ENCODE data around the gene NF2.
"Not testable (repeated sequence)": the region's sequence is repeated elsewhere in the genome, so short reads cannot be mapped to it uniquely, and the experiment has no call there.

Gene NF2

DNA sequence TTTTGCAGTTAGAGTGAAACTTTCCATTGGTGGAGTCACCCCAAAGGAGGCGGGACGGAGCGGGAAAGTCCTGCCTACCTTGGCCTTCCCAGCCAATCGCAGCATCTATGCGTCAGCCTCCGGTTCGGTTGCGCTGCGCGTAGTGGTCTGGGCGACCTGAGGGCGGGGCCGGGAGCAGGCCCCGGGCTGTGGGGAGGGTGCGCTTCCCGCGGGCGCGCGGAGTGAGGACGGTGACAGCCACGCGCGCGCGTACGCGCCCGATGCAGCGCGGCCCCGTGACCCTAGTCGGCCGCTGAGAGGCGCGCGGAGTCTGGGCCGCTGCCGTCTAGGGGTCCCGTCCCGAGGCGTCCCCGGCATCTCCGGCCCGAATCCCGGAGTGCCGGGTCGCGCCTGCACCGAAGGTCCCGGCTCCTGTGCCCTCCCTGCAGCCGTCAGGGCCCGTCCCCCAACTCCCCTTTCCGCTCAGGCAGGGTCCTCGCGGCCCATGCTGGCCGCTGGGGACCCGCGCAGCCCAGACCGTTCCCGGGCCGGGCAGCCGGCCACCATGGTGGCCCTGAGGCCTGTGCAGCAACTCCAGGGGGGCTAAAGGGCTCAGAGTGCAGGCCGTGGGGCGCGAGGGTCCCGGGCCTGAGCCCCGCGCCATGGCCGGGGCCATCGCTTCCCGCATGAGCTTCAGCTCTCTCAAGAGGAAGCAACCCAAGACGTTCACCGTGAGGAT, at the start of gene NF2:
Gene NF2, plus strand, starts transcription at position 276 of the 718 bp plus-strand sequence. Its CDS starts 366 bp downstream, at position 642.
- DNase-seq: peak; percentile 98

GRCh38 chr22:29555065-29555644, 48.3 kb upstream of the NF2 start:
- ATAC-seq (no peak), DNase-seq (no peak)

More for the DNA sequence above, at the start of gene NF2:
- peak; percentile 98 for ATAC-seq

GRCh38 chr22:29559030-29559429, 44.4 kb upstream of the NF2 start:
- ATAC-seq: no peak
- DNase-seq: no peak

- ATAC-seq (no peak), DNase-seq (no peak)
Observed at GRCh38 chr22:29559853-29560252, 43.6 kb upstream of the NF2 start.

GRCh38 chr22:29563652-29564460, 39.6 kb upstream of the NF2 start:
- ATAC-seq (no peak), DNase-seq (no peak)

GRCh38 chr22:29566513-29566912, 36.9 kb upstream of the NF2 start:
- DNase-seq, ATAC-seq: not testable (repeated sequence)

GRCh38 chr22:29567338-29567737, 36.1 kb upstream of the NF2 start:
- DNase-seq (no peak), ATAC-seq (no peak)

GRCh38 chr22:29569011-29569678, 34.3 kb upstream of the NF2 start:
- DNase-seq (no peak), ATAC-seq (no peak)

GRCh38 chr22:29570456-29570855, 33.0 kb upstream of the NF2 start:
- DNase-seq: no peak
- ATAC-seq: no peak

DNA sequence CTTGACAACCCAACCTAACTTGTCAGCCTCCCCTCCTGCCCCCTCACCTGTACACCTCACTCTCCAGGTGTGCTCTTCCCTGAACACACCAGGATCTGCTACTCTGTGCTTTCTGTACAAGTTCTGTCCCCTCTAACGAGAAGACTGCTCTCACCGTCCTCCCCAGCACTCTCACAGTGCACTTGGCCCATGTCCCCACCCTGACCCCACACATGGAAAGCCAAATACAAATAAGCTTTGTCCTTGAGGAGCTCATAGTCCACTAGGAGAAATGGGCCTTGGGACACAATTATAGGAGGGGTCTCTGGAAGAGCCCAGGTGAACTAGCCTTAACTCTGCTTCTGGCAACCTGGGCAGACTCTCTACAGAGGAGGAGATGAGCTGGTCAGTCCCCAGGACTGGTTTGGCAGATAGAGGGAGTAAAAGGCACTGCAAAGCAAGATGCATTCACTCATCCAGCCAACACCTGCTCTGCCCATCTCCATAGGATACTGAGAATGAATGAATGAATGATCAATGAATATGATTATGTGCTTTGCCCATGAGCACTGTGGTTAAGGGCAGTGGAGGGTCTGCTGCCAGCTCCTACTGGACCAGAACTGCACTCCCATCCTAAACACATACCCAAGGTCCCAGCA, 32.4 kb upstream of the NF2 start:
- ATAC-seq (no peak), DNase-seq (no peak)

DNA sequence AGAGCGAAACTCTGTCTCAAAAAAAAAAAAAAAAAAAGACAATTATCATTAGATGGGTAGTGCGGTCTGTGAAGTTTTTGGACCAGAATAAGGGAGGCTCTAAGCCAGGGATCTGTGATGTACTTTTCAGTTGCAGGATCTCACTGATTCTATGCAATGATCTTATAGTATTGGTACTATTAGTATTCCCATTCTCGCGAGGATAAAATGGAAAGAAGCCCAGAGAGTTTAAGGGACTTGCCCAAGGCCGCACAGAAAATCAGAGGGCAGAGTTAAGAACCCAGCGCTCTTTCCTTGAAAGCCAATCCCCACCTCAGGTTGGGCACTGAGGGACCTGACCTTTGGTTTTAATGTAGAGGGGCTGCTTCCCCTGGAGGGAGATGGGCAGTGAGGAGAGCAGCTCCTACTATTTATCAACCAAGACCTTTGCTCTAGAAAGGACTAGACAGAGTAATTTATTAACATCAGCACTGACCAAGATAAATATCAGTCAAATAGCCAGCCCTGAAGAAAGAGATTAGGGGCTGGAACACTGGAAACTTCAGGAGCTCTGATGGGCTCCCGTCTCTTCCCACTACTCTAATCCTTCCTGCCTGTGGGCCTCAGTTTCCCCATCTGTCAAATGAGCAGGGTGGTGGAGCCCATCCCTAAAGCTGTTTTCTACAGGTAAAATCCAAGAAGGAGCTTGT, 28.5 kb upstream of the NF2 start:
- ATAC-seq (no peak), DNase-seq (no peak)

DNA sequence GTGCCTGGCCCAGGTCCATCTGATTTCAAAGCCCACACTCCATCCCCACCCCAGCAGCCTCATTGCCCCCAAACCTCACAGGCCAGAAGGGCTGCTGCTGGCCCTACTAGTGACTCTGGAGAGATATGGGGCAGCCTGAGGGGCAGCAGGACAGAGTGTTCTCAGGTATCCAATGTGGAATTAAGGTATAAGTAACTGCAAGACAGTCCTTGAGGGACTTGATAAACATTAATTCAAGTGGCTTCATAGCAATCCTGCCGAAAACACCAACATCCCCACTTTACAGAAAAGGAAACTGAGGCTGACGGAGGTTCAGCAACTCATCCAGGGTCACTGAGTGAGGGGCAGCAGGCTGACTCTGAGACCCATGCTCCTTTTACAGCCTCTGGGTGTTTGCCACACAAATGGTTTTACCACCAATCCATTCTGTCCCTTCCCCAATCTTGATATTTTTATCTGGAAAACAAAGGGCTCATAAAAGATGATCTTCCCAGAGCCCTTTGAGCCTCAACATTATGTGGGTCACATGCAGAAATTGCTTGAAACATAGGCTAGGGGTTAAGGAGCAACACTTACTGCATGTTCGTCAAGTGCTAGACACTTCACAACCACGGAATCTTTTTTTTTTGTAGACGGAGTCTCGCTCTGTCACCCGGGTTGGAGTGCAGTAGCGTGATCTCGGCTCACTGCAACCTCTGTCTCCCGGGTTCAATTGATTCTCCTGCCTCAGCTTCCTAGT, 24.8 kb upstream of the NF2 start:
- ATAC-seq (no peak), DNase-seq (no peak)

- DNase-seq (peak; percentile 19), ATAC-seq (peak; percentile 19)
Observed at GRCh38 chr22:29580200-29580810, 23.1 kb upstream of the NF2 start.

DNA sequence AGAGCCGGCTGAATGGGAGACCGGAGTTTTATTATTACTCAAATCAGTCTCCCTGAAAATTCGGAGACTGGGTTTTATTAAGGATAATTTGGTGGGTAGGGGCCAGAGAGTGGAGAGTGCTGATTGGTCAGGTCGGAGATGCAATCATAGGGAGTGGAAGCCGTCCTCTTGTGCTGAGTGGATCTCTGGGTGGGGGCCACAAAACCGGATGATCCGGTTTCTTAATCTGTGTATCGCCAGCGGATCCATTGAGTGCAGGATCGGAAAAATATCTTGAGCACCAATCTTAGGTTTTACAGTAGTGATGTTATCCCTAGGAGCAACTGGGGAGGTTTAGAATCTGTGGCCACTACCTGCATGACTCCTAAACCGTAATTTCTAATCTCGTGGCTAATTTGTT, 21.6 kb upstream of the NF2 start:
- DNase-seq: no peak
- no peak for ATAC-seq

DNA sequence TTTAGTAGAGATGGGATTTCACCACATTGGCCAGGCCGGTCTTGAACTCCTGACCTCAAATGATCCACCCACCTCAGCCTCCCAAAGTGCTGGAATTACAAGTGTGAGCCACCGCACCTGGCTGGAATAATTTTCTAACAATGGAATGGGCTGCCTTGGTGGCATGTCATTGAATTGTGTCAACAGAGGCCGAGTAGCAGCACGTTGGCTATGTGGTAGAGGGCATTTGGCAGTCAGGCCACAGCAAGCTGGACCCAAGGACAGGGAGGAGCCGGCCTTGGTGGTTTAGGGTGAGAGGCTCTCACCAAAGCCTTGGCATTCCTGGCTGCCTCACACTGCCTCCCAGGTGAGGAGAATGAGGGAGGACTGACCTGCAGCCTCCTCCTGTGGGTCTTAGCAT, 18.5 kb upstream of the NF2 start:
- DNase-seq (no peak), ATAC-seq (no peak)

GRCh38 chr22:29586193-29586705, 17.2 kb upstream of the NF2 start:
- ATAC-seq, DNase-seq: not testable (repeated sequence)

DNA sequence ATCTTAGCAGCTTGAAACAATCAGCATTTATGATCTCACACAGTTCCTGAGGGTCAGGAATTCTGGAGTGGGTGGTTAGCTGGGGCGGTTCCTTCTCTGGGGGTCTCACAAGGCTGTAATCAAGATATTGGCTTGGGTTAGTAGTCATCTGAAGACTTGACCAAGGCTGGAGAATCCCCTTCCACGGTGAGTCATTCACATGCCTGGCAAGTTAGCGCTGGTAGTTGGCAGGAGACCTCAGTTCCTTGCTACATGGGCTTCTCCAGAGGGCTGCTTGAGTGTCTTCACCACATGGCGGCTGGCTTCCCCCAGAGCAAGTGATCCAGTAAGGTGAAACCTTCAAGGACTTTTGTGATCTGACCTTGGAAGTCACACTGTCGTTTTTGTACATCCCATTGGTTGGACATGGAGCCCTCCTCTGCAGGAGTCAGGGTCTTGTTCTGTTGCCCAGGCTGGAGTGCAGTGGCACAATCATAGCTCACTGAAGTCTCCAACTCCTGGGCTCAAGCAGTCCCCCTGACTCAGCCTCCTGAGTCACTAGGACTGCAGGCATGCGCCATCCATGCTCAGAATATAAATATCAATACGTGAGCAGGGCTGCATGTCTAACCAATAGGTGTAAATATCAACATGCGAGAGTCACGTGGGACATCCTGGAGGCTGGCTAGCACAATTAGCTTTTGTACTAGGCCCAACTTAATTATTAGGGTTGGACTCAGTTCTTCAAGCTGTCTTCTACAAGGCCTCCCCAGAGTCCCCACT, 15.3 kb upstream of the NF2 start:
- DNase-seq (no peak), ATAC-seq (no peak)

GRCh38 chr22:29593923-29594322, 9.5 kb upstream of the NF2 start:
- ATAC-seq (no peak), DNase-seq (no peak)

- not testable (repeated sequence) for ATAC-seq
Observed at GRCh38 chr22:29594447-29594846, 9.0 kb upstream of the NF2 start.

More at GRCh38 chr22:29594447-29594846, 9.0 kb upstream of the NF2 start:
- not testable (repeated sequence) for DNase-seq

Measured in stimulated activated naive CD8-positive, alpha-beta T cell treated with anti-CD3 and anti-CD28 coated beads, Interleukin-15, Interleukin-2, amounts not matched to agents 100 U/mL and 50 U/mL, for 24 hours (primary cell).